A673 (cell line): Measurements from ENCODE around the gene TM7SF3. TPM values are rescaled to one million over a fixed set of nuclear protein-coding genes. Genes with fewer than 3 reads are reported as not detected.

Experiments
- BruUV-seq: library from RNA; stranded (reverse); fragments of 400-500 nt; replicated peaks from 2 replicates; lab custom pipeline; 2021; lab: Mats Ljungman, UMichigan
- CTCF ChIA-PET: fragments of 300-600 bp; sonication (Branson Sonifier 250); formaldehyde crosslinking; loops from one replicate; lab custom pipeline; 2022; ENCODE audit warnings: antibody characterized with exemption; lab: Charles Lee
- POLR2A ChIA-PET: fragments of 300-600 bp; sonication (Branson Sonifier 250); formaldehyde crosslinking; loops from one replicate; lab custom pipeline; 2022; ENCODE audit warnings: antibody characterized with exemption; ENCODE audit not compliant: low non-redundant PET; lab: Charles Lee
- DNase-seq: peaks from one replicate; pipeline ENCODE4 v3.0.0-alpha.2; 2015; ENCODE audit warnings: low spot score
- H3K27ac ChIP-seq: fragments of 200-600 bp; sonication (generic); 2 replicates; pipeline ENCODE4 v1.5.1; 2016; ENCODE audit warnings: mixed run types, low read depth, mild to moderate bottlenecking, mixed read lengths, antibody characterized with exemption, low read length; ENCODE audit not compliant: poor library complexity, severe bottlenecking
- H3K27me3 ChIP-seq: fragments of 200-600 bp; sonication (generic); replicated peaks from 2 replicates; pipeline ENCODE4 v1.6.1; 2017; ENCODE audit warnings: mixed run types, low read depth, mild to moderate bottlenecking, mixed read lengths, antibody characterized with exemption, low read length; ENCODE audit not compliant: insufficient read depth, poor library complexity
- H3K36me3 ChIP-seq: fragments of 200-600 bp; sonication (generic); 2 replicates; pipeline ENCODE4 v1.6.1; 2016; ENCODE audit warnings: mixed run types, mild to moderate bottlenecking, mixed read lengths, antibody characterized with exemption, low read length; ENCODE audit not compliant: insufficient read depth, poor library complexity, severe bottlenecking
- H3K4me1 ChIP-seq: fragments of 200-600 bp; sonication (generic); 2 replicates; pipeline ENCODE4 v1.6.1; 2017; ENCODE audit warnings: mixed run types, mild to moderate bottlenecking, mixed read lengths, antibody characterized with exemption, low read length; ENCODE audit not compliant: insufficient read depth, poor library complexity, severe bottlenecking
- H3K4me3 ChIP-seq: fragments of 200-600 bp; sonication (generic); 2 replicates; pipeline ENCODE4 v1.5.1; 2016; ENCODE audit warnings: low read depth, mixed run types, mild to moderate bottlenecking, mixed read lengths, low read length; ENCODE audit not compliant: poor library complexity, severe bottlenecking
- H3K9me3 ChIP-seq: fragments of 200-600 bp; sonication (generic); 2 replicates; pipeline ENCODE4 v1.6.1; 2016; ENCODE audit warnings: mixed run types, low read depth, mild to moderate bottlenecking, mixed read lengths, antibody characterized with exemption, low read length; ENCODE audit not compliant: poor library complexity, severe bottlenecking
- CTCF ChIP-seq: fragments of 300-800, 200-600 bp; sonication (generic); conservative IDR thresholded peaks from 2 replicates; pipeline ENCODE4 v1.5.1; 2017; ENCODE audit warnings: low read depth, mild to moderate bottlenecking, antibody characterized with exemption, low read length, moderate library complexity, mixed read lengths
- EZH2 ChIP-seq: fragments of 200-600 bp; sonication (generic); IDR thresholded peaks from 2 replicates; pipeline ENCODE4 v1.6.1; 2017; ENCODE audit warnings: borderline replicate concordance, low read depth, mild to moderate bottlenecking, mixed read lengths, antibody characterized with exemption, low read length; ENCODE audit not compliant: poor library complexity, severe bottlenecking
- intact Hi-C: fragments of 100-400 bp; cut with micrococcal nuclease; formaldehyde crosslinking; loops from one replicate; pipeline ENCODE4 v1.10.0; 2022; ENCODE audit not compliant: unreplicated experiment
- total RNA-seq: library from RNA; stranded (reverse); gene quantifications from 2 replicates; pipeline ENCODE4 v1.2.3, GENCODE V29; 2021

The TM7SF3 gene
- total RNA-seq, 1 experiment from 2014 or later: 53.5 TPM

GRCh38 chr12:26954027-26954426 is 60.2 kb downstream of the TM7SF3 start:
- ChIA-PET POLR2A (no interaction called here), CTCF (no interaction called here)
- no peaks in the 10 kb centered on the region for H3K9me3 ChIP-seq
- no peak overlapping the region for H3K4me3 ChIP-seq
- peaks cover 22% of the 10 kb centered on the region for H3K36me3 ChIP-seq
- no TSS peak for BruUV-seq
- H3K27me3 ChIP-seq: no peaks in the 10 kb centered on the region
- TF ChIP-seq CTCF: no peak
- no peak for TF ChIP-seq EZH2
- intact Hi-C loops: no loop called here
- no peak for DNase-seq
- H3K4me1 ChIP-seq: no peaks in the 10 kb centered on the region
- no peak overlapping the region for H3K27ac ChIP-seq

- POLR2A ChIA-PET: no interaction called here
- no TSS peak for BruUV-seq
- CTCF ChIA-PET: interaction anchor here (0.7 kb wide), 1 partner anchor 62 kb away, joined by 3 read pairs; no protein-coding TSS in a partner anchor
These were observed 60.7 kb downstream of the TM7SF3 start for GRCh38 chr12:26953447-26953846.

DNA sequence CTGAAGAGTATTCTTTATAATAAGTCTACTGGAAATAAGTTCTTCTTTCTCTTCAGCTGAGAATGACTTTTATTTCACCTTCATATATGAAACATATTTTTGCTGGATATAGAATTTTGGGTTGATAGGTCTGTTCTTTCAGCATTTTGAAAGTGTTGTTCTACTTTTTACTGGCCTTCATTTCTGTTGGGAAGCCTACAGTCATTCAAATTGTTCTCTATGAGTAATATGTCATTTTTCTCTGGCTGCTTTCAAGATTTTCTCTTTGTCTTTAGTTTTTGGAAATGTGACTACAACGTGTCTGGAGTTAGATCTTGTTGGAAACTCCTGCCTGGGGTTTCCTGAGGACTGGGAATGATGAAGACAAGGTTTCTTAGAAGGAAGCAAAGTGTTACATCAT is 65.9 kb downstream of the TM7SF3 start:
- ChIA-PET CTCF (no interaction called here), POLR2A (no interaction called here)
- Histone ChIP-seq H3K27me3 (no peaks in the 10 kb centered on the region), H3K4me3 (no peak overlapping the region), H3K4me1 (no peaks in the 10 kb centered on the region), H3K36me3 (no peaks in the 10 kb centered on the region), H3K27ac (no peak overlapping the region), H3K9me3 (peaks cover 18% of the 10 kb centered on the region)
- intact Hi-C loops: no loop called here
- no peak for DNase-seq
- BruUV-seq: no TSS peak
- TF ChIP-seq EZH2 (no peak), CTCF (no peak)

More at GRCh38 chr12:26953447-26953846, 60.7 kb downstream of the TM7SF3 start:
- Histone ChIP-seq H3K4me3 (no peak overlapping the region), H3K27ac (no peak overlapping the region), H3K4me1 (no peaks in the 10 kb centered on the region), H3K27me3 (no peaks in the 10 kb centered on the region), H3K9me3 (peaks cover 2% of the 10 kb centered on the region), H3K36me3 (peaks cover 19% of the 10 kb centered on the region)
- intact Hi-C loops: no loop called here
- DNase-seq: no peak
- TF ChIP-seq CTCF (no peak), EZH2 (no peak)
